OCI-LY3 (cell line): ENCODE results near the gene KRTAP4-4.
"Not testable (repeated sequence)": the region's sequence is repeated elsewhere in the genome, so short reads cannot be mapped to it uniquely, and the experiment has no call there.

Experiments used
- H2AFZ ChIP-seq: fragments of 200-600, 300-600 bp; shearing (Covaris generic); 2 replicates; pipeline ENCODE4 v1.6.0; 2014; ENCODE audit warnings: antibody characterized with exemption, low read depth, low read length
- H3K27ac ChIP-seq: fragments of 200-600, 300-600 bp; sonication (generic); 2 replicates; pipeline ENCODE4 v1.5.1; 2014; ENCODE audit warnings: mild to moderate bottlenecking, low read length, moderate library complexity, mixed read lengths
- H3K27me3 ChIP-seq: fragments of 200-600, 300-600 bp; sonication (generic); 2 replicates; pipeline ENCODE4 v1.6.1; 2014; ENCODE audit warnings: low read depth, low read length, mixed read lengths
- H3K36me3 ChIP-seq: fragments of 200-600, 300-600 bp; sonication (generic); replicated peaks from 2 replicates; pipeline ENCODE3; 2014; ENCODE audit warnings: low read depth, low read length, mixed read lengths
- H3K4me1 ChIP-seq: fragments of 300-600, 200-600 bp; sonication (generic); 2 replicates; pipeline ENCODE4 v1.6.1; 2014; ENCODE audit warnings: low read length, mixed read lengths
- H3K4me2 ChIP-seq: fragments of 200-600, 300-600 bp; sonication (generic); 2 replicates; pipeline ENCODE4 v1.6.1; 2014; ENCODE audit warnings: low read length, mixed read lengths
- H3K4me3 ChIP-seq: fragments of 300-600, 200-600 bp; sonication (generic); 2 replicates; pipeline ENCODE4 v1.5.1; 2014; ENCODE audit warnings: antibody characterized with exemption, mild to moderate bottlenecking, low read length, moderate library complexity
- H3K79me2 ChIP-seq: fragments of 300-600, 200-600 bp; shearing (Covaris generic); 2 replicates; pipeline ENCODE4 v1.6.1; 2014; ENCODE audit warnings: mild to moderate bottlenecking, low read length, mixed read lengths
- H3K9ac ChIP-seq: fragments of 300-600, 200-600 bp; shearing (Covaris generic); 2 replicates; pipeline ENCODE4 v1.6.0; 2014; ENCODE audit warnings: mild to moderate bottlenecking, low read length, moderate library complexity
- H3K9me3 ChIP-seq: fragments of 200-600, 300-600 bp; shearing (Covaris generic); 2 replicates; pipeline ENCODE4 v1.6.1; 2014; ENCODE audit warnings: low read length, mixed read lengths; ENCODE audit not compliant: insufficient read depth
- H4K20me1 ChIP-seq: fragments of 200-600, 300-600 bp; sonication (generic); 2 replicates; pipeline ENCODE4 v1.6.1; 2016; ENCODE audit warnings: low read length, mixed read lengths; ENCODE audit not compliant: insufficient read depth
- CTCF ChIP-seq: fragments of 200-600, 300-600 bp; sonication (generic); IDR thresholded peaks from 2 replicates; pipeline ENCODE4 v1.5.1; 2014; ENCODE audit warnings: antibody characterized with exemption, low read length, low read depth
- EZH2phosphoT487 ChIP-seq: fragments of 200-600 bp; shearing (Covaris generic); IDR thresholded peaks from 2 replicates; pipeline ENCODE4 v1.6.1; 2018; ENCODE audit warnings: antibody characterized with exemption, mixed run types, low read depth

KRTAP4-4 gene

GRCh38 chr17:41151525-41151924, 9.0 kb downstream of the KRTAP4-4 start:
- Histone ChIP-seq H3K27me3 (peaks cover 18% of the 10 kb centered on the region; the same call in 1 of the 2 replicates), H3K79me2 (no peaks in the 10 kb centered on the region), H3K36me3 (no peaks in the 10 kb centered on the region), H3K9ac (no peak overlapping the region), H3K4me3 (no peak overlapping the region), H2AFZ (no peak overlapping the region), H3K4me1 (no peaks in the 10 kb centered on the region), H3K9me3 (no peaks in the 10 kb centered on the region), H3K4me2 (no peak overlapping the region), H3K27ac (no peak overlapping the region), H4K20me1 (no peaks in the 10 kb centered on the region)
- no peak for TF ChIP-seq EZH2phosphoT487
- TF ChIP-seq CTCF: no peak

- H3K27ac ChIP-seq: no peak overlapping the region
- TF ChIP-seq EZH2phosphoT487 (no peak), CTCF (no peak)
- H3K27me3 ChIP-seq: peaks cover 18% of the 10 kb centered on the region; the same call in 1 of the 2 replicates
- H3K79me2 ChIP-seq: no peaks in the 10 kb centered on the region
- no peaks in the 10 kb centered on the region for H3K36me3 ChIP-seq
- no peak overlapping the region for H3K4me3 ChIP-seq
- no peak overlapping the region for H3K4me2 ChIP-seq
- H4K20me1 ChIP-seq: no peaks in the 10 kb centered on the region
- H3K4me1 ChIP-seq: no peaks in the 10 kb centered on the region
- H2AFZ ChIP-seq: no peak overlapping the region
- no peaks in the 10 kb centered on the region for H3K9me3 ChIP-seq
- H3K9ac ChIP-seq: no peak overlapping the region
Observed at GRCh38 chr17:41150026-41150425, 10.5 kb downstream of the KRTAP4-4 start.

- H3K4me3 ChIP-seq: no peak within 1 kb of the TSS
- H3K4me2 ChIP-seq: no peak within 1 kb of the TSS
- peaks cover 18% of the 10 kb centered on the region; the same call in 1 of the 2 replicates for H3K27me3 ChIP-seq
- H2AFZ ChIP-seq: no peak within 1 kb of the TSS
- no peak within 1 kb of the TSS for H3K27ac ChIP-seq
- TF ChIP-seq CTCF: no peak
- no peak for TF ChIP-seq EZH2phosphoT487
- no peaks in the 10 kb centered on the region for H3K9me3 ChIP-seq
- no peaks in the 10 kb centered on the region for H4K20me1 ChIP-seq
- no peak within 1 kb of the TSS for H3K9ac ChIP-seq
- no peaks in the 10 kb centered on the region for H3K36me3 ChIP-seq
- H3K4me1 ChIP-seq: no peaks in the 10 kb centered on the region
- no peaks in the 10 kb centered on the region for H3K79me2 ChIP-seq
Observed at GRCh38 chr17:41149652-41149985, 10.9 kb downstream of the KRTAP4-4 start, which contains the start of gene KRTAP4-5. Gene KRTAP4-5 (minus strand): TSS chr17:41149825. CDS start chr17:41149767, 58 bp downstream.

GRCh38 chr17:41148971-41149651, 11.4 kb downstream of the KRTAP4-4 start:
- H3K9ac ChIP-seq, H3K36me3 ChIP-seq, H2AFZ ChIP-seq, H4K20me1 ChIP-seq, H3K9me3 ChIP-seq, H3K4me1 ChIP-seq, H3K4me3 ChIP-seq, H3K27ac ChIP-seq, H3K79me2 ChIP-seq, H3K4me2 ChIP-seq: not testable (repeated sequence)
- peaks cover 18% of the 10 kb centered on the region; the same call in 1 of the 2 replicates for H3K27me3 ChIP-seq
